Measurements from ENCODE around the gene CCNL1.

CCNL1 gene

GRCh38 chr3:157135671-157136396, 24.1 kb downstream of the CCNL1 start:
- TF ChIP-seq FOXP2 (optimal IDR thresholded peaks at IDR 0.05; ENCODE audit: borderline replicate concordance, extremely low read depth, extremely low read length, insufficient read depth) = no peak
- no peak for TF ChIP-seq TAF1 (IDR thresholded peaks at IDR 0.05; ENCODE audit: borderline replicate concordance, insufficient read depth, low read length)
- TF ChIP-seq, protein P1, sequence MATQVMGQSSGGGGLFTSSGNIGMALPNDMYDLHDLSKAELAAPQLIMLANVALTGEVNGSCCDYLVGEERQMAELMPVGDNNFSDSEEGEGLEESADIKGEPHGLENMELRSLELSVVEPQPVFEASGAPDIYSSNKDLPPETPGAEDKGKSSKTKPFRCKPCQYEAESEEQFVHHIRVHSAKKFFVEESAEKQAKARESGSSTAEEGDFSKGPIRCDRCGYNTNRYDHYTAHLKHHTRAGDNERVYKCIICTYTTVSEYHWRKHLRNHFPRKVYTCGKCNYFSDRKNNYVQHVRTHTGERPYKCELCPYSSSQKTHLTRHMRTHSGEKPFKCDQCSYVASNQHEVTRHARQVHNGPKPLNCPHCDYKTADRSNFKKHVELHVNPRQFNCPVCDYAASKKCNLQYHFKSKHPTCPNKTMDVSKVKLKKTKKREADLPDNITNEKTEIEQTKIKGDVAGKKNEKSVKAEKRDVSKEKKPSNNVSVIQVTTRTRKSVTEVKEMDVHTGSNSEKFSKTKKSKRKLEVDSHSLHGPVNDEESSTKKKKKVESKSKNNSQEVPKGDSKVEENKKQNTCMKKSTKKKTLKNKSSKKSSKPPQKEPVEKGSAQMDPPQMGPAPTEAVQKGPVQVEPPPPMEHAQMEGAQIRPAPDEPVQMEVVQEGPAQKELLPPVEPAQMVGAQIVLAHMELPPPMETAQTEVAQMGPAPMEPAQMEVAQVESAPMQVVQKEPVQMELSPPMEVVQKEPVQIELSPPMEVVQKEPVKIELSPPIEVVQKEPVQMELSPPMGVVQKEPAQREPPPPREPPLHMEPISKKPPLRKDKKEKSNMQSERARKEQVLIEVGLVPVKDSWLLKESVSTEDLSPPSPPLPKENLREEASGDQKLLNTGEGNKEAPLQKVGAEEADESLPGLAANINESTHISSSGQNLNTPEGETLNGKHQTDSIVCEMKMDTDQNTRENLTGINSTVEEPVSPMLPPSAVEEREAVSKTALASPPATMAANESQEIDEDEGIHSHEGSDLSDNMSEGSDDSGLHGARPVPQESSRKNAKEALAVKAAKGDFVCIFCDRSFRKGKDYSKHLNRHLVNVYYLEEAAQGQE (IDR thresholded peaks at IDR 0.05; ENCODE audit: insufficient read depth in 1 of 2, low read depth in 2 of 2, low read length in 2 of 2) = no peak
- TF ChIP-seq SIN3A (IDR thresholded peaks at IDR 0.05; ENCODE audit: borderline replicate concordance, insufficient read depth, low read length) = no peak
- TF ChIP-seq POLR2AphosphoS5 (IDR thresholded peaks at IDR 0.05; ENCODE audit: low read depth, low read length) = no peak

- TF ChIP-seq TAF1 (IDR thresholded peaks at IDR 0.05; ENCODE audit: borderline replicate concordance, insufficient read depth, low read length) (no peak), SIN3A (IDR thresholded peaks at IDR 0.05; ENCODE audit: borderline replicate concordance, insufficient read depth, low read length) (no peak), FOXP2 (optimal IDR thresholded peaks at IDR 0.05; ENCODE audit: borderline replicate concordance, extremely low read depth, extremely low read length, insufficient read depth) (no peak), POLR2AphosphoS5 (IDR thresholded peaks at IDR 0.05; ENCODE audit: low read depth, low read length) (no peak)
- TF ChIP-seq, protein P1 (IDR thresholded peaks at IDR 0.05; ENCODE audit: insufficient read depth in 1 of 2, low read depth in 2 of 2, low read length in 2 of 2) = no peak
These were observed 25.2 kb downstream of the CCNL1 start for GRCh38 chr3:157134620-157135191.

DNA sequence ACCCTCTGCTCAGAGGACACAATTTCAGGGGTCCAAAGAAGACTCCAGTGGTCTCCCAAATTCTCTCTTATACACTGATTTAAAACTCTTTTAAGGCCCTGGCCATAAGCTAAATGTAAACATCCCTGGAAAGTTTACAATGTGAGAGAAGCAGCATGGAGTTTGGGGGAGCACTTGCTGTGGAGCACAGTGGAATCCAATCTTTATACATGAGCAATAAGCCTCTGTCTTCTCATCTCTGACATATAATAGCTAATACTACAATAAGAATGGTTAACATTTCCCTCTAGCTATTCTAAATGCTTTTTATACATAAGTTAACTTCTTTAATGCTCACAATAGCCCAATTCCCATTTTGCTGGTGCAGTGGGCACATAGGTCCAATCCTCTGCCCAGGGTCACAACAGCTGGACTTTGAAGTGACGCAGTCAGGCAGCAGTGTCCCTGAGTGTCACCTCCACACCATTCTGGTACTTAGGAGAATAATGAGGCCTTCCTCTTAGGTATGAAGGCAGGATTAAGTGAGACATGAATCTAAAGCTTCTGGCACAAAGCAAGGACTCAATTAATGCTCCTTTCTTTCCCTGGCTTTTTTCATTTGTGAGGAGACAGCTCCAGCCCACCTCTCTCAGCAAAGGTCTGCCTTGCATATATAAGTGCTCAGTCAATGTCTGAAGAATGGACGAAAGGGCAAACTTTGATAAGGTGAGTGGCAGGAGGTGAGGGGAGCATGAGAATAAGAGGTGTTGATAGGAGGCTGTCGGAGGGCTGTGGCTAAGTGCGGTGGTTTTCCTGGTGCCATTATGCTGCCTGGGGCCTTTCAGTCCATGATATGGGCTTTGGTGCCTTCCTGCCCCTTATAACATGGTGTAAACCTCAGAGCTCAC, 26.3 kb downstream of the CCNL1 start:
- TF ChIP-seq POLR2AphosphoS5 (IDR thresholded peaks at IDR 0.05; ENCODE audit: low read depth, low read length) (no peak), FOXP2 (optimal IDR thresholded peaks at IDR 0.05; ENCODE audit: borderline replicate concordance, extremely low read depth, extremely low read length, insufficient read depth) (no peak), TAF1 (IDR thresholded peaks at IDR 0.05; ENCODE audit: borderline replicate concordance, insufficient read depth, low read length) (no peak), SIN3A (IDR thresholded peaks at IDR 0.05; ENCODE audit: borderline replicate concordance, insufficient read depth, low read length) (no peak)
- TF ChIP-seq, protein P1 (IDR thresholded peaks at IDR 0.05; ENCODE audit: insufficient read depth in 1 of 2, low read depth in 2 of 2, low read length in 2 of 2) = no peak

DNA sequence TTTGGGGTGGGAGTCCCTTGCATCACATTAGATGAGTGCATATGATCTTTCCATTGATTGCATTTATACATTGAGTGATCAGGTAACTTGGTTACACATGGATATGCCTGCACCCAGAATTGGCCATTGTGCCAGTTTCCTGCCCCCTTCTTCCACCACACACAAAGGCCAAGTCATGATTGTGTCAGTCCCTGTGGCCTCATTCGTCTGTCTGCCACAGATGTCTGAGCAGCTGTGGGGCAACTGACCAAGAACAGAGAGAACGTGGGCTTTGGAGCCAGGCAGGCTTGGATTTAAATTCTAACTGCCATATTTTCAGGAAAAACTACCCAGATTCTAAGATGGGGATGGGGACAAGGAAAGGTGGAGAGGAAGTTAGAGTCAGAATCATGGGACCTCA, 27.0 kb downstream of the CCNL1 start:
- TF ChIP-seq FOXP2 (optimal IDR thresholded peaks at IDR 0.05; ENCODE audit: borderline replicate concordance, extremely low read depth, extremely low read length, insufficient read depth) (no peak), SIN3A (IDR thresholded peaks at IDR 0.05; ENCODE audit: borderline replicate concordance, insufficient read depth, low read length) (no peak), POLR2AphosphoS5 (IDR thresholded peaks at IDR 0.05; ENCODE audit: low read depth, low read length) (no peak)
- TF ChIP-seq, protein P1 (IDR thresholded peaks at IDR 0.05; ENCODE audit: insufficient read depth in 1 of 2, low read depth in 2 of 2, low read length in 2 of 2) = no peak
